H54 (cell line): ENCODE data around the gene MSL1.

Experiments used
- DNase-seq: peaks from one replicate; pipeline ENCODE4 v3.0.0; 2011; ENCODE audit warnings: low spot score, mixed read lengths; ENCODE audit not compliant: insufficient read length
- FAIRE-seq: peaks from 3 replicates; lab custom pipeline; 2011; peaks lifted over from hg19 to GRCh38; lab: Jason Lieb, UNC
- POLR2A ChIP-seq: IDR thresholded peaks from 2 replicates; pipeline ENCODE4 v1.6.1; 2011; ENCODE audit warnings: low read depth, mild to moderate bottlenecking, low read length

MSL1 gene

GRCh38 chr17:40175928-40176753 lies 54.4 kb downstream of the MSL1 start:
- DNase-seq (no peak), FAIRE-seq (no peak)
- TF ChIP-seq POLR2A: no peak

- TF ChIP-seq POLR2A: no peak
- FAIRE-seq (no peak), DNase-seq (no peak)
These were observed 55.0 kb downstream of the MSL1 start for GRCh38 chr17:40176754-40177110.

GRCh38 chr17:40177275-40177874 lies 55.6 kb downstream of the MSL1 start, which contains the start of gene RAPGEFL1:
Gene RAPGEFL1, plus strand, starts transcription at chr17:40177470. Its CDS starts 392 bp downstream, at chr17:40177862.
- no peak for DNase-seq
- FAIRE-seq: no peak
- no peak for TF ChIP-seq POLR2A

- no peak for DNase-seq
- no peak for TF ChIP-seq POLR2A
- FAIRE-seq: no peak
These were observed 56.3 kb downstream of the MSL1 start for GRCh38 chr17:40178021-40178601.

GRCh38 chr17:40178660-40179059 lies 56.9 kb downstream of the MSL1 start:
- TF ChIP-seq POLR2A: no peak
- DNase-seq (no peak), FAIRE-seq (no peak)

GRCh38 chr17:40179923-40180659 lies 58.3 kb downstream of the MSL1 start:
- DNase-seq (peak; percentile 97), FAIRE-seq (no peak)
- TF ChIP-seq POLR2A: no peak

- no peak for FAIRE-seq
- TF ChIP-seq POLR2A: no peak
- no peak for DNase-seq
These were observed 58.9 kb downstream of the MSL1 start for GRCh38 chr17:40180694-40181093.

- FAIRE-seq (no peak), DNase-seq (no peak)
- no peak for TF ChIP-seq POLR2A
These were observed 59.4 kb downstream of the MSL1 start for GRCh38 chr17:40181205-40181604.

GRCh38 chr17:40182606-40183005 lies 60.8 kb downstream of the MSL1 start:
- FAIRE-seq: no peak
- no peak for TF ChIP-seq POLR2A
- no peak for DNase-seq
